NCI-H1436 (cell line): ENCODE measurements around the gene DLG2.

Experiments used
- DNase-seq: peaks from one replicate; lab custom pipeline; 2025; lab: John Stamatoyannopoulos, UW

The DLG2 gene

DNA sequence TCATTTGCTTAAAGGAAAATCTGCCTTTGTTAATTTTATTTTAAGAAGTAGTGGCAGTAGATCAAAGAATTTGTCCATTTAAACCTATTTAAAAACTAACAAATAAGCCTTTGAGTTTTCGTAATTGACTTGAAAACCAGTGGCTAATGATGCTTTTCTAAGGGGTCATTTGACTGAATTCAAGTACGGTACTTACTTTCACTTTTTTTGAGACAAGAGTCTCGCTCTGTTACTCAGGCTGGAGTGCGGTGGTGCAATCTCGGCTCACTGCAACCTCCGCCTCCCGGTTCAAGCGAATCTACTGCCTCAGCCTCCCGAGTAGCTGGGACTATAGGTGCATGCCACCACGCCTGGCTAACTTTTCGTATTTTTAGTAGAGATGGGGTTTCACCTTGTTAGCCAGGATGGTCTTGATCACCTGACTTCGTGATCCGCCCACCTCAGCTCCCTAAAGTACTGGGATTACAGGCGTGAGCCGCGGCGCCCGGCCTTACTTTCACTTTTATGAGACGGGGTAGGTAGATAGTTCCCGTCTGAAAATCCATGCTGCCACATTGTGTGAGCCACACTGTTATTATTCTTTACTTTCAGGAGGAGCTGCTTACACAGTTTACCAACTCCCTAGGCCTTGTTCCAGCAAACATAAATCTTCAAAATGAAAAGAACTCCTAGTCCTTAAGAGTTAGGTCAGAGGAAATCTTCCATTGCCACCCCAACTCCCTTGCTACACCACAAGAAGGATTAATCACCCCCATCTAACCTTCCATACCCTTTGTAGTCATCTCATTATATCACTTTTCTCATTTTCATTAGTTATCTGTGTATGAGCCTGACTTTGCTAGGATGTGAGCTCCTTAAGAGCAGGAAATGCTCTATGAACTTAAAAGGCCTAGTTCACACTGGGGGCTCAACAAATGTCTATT, 1414.4 kb downstream of the DLG2 start:
- DNase-seq = no peak

DNA sequence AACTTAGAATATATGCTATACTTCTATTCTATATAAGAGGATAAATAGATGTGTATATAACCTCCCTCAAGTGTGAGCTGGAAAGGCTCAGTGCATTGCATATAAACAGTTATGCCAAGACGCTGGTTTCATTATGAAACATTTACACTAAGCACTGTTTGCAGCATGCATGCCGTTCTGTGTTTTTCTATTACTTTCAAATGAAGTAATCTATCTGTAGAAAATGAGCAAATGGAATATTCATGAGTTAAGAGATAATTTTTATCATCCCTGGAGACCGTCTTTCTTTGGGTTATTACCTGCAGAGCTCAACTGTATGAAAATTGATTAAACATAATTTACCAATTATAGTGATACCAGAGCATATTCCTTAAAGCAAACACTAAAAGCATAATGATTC, 1415.2 kb downstream of the DLG2 start:
- peak; percentile 45 for DNase-seq

DNA sequence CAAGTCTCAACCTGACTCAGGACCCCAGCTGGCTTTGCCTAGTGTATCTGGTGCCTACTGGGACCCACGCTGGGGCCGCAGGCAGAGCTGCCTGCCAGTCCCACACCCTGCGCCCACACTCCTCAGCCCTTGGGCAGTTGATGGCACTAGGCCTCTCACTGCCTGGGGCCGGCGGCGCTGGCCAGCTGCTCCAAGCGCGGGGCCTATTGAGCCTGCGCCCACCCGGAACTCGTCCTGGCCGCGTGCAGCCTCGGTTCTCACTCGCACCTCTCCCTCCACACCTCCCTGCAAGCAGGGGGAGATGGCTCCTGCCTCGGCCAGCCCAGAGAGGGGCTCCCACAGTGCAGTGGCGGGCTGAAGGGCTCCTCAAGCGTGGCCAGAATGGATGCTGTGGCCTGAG, 1432.4 kb downstream of the DLG2 start:
- DNase-seq = no peak

DNA sequence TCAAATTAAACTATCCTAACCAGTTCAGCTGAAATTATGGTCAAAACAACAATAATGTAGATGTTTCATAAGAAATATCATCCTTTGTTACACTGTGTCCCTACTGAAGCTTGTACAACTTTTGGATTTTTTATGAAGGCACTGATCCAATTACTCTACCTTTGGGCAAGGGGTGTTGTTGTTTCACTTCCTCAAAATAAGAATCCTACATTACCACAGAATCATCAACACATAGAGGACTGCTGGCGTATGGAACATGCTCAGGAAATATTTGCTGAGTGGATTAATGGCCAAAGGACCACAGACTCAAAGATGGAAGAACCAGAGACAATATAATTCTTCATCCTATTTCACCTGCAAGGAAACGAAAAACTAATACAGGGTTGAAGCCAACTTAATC, 1433.4 kb downstream of the DLG2 start:
- DNase-seq = no peak

DNA sequence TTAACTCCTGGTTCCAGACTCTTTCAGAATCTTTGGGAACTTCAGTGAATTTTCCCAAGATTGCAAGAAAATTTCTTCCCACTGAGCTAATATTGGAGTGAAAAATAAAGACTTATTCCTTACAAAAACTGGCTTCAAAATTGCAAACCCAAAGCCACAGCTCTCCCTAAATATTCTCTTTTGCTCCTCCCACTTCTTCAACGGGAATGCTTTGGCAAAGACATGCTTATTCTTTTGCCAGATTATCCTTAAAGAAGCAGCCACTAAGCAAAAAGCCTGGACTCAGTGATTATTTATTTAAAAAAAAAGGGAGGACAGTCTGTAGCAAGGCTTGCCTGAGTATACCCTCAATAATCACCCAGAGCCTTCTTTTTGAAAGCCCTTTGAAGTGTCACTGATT, 1438.6 kb downstream of the DLG2 start:
- no peak for DNase-seq

DNA sequence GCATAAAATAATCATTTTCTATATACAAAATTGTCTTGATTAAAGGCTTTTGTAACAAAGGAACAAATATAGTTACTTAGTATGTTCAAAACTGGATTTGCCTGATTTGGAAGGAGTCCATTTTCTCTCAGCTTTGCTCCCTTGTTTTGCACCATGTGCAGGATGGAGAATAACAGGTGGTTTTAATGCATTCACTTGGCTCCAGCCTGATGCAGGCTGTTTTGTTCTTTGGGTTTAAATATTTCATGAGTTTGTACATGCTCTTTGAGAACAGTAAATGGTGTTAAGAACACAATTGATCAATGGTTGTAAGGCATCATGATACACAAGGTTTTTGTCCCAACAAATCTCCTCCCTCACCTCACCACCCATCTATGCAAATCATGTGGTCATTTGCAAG, 1454.1 kb downstream of the DLG2 start:
- no peak for DNase-seq

DNA sequence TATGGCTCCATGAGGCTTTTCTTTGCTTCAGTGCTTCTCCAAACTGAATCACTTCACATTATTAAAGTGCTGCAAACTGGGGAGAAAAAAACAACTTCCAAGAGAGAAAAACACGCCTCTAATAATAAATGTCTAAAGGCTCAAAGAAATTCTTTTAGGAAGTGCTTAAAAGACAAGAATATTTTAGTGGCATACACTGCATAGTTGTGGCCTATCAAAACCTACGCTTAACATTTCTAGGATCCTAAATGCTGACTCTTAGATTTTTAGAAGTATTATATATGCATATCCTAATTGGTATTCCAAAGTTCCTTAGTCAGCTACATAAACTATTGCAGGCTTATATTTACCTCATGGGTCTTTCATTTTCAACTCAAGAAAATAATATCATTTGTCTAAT, 1462.0 kb downstream of the DLG2 start:
- DNase-seq = no peak

DNA sequence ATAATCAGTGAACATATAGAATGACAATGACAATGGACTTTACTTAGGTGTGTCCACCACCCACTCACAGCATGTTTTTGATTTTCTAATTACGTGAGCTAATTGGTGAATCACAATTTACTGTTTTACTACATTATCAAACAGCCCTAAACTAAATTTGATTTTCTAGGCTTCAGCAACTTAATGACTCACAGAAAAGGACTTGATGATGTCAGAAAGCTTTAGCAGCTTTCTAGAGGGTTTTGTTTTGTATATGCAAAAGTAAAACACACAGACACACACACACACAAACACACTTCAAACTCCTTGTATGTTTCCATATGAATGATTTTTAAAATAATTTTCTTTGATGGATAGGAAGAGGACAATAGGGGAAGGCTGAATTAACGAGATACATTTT, 1462.4 kb downstream of the DLG2 start:
- DNase-seq = no peak

DNA sequence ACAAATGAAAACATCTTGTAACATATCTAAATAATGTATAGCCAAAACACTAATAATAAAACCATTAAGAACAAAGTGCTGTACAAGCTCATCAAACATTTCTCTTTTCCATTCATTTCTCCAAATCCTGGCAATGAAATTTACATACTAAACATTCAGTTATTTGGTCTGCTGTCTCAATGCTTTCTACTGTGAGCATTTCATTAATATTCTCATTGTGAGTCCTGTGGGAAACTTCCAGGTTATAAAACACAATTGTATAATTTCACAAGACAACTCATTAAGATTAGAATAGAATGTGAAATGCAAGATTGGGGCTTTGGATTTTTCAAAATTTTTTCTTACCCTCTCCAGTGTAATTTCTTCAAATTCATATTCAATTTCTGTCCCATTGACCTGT, 1464.0 kb downstream of the DLG2 start:
- no peak for DNase-seq

DNA sequence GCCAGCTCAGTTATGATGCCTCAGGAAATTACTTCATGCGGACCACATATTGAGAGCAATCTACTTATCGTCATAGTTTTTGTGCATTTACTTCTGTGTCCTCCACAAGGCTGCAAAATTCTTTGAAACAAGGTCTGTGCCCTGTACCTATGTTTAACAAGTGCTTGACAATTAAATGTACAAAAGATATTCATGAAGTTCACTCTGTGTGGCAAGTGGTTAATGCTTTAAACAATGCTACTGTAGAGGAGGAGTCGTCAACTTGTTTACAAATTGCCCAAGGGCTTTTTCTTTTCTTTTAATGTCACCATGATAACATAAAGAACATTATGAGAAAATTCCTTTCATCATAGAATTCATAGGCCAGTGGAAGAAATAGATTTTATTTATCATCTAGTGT, 1469.5 kb downstream of the DLG2 start:
- DNase-seq = no peak

DNA sequence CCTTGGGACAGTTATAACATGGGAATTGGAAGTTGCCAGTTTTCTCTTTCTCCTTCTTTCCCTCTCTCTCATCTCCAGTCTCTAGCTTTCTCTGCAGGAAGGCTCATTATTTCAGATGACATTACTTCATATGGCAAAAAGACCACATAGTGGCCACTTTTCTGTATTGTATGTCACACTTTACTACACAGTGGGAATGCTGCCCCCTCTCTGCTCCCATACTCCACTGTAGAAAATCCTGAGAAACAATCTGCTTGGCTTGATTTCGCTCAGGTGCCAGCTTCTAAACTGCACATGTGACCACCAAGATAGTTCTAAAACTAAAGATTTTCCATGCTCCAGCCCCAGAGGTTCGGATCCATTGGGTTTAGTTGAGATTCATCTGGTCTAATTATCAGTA, 1480.3 kb downstream of the DLG2 start:
- no peak for DNase-seq

DNA sequence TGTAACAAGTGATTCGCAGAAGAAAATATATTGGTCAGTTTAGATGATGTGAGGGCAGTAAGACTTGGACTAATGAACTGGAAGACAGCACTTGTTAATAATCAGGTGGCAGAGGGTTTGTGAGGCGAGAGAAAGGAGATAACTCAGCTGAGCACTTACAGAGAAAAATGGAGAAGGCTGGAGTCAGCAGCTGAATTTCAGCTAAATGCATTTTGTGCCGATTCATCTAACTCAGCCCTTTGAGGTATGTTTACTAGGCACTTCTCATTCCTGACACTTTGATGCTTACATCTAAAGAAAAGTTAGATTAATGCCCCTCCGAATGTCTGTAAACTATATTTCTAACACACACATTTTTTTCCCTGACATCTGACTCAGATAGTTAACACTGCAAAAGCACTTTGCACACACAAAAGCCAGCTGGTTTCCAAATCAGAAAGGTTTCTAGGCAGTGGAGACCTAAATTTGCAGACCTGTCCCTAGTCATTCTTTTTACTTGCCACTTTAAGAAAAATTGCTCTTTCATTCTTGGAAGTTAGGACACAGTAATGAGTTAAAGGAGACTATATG, 1481.4 kb downstream of the DLG2 start:
- DNase-seq = no peak

DNA sequence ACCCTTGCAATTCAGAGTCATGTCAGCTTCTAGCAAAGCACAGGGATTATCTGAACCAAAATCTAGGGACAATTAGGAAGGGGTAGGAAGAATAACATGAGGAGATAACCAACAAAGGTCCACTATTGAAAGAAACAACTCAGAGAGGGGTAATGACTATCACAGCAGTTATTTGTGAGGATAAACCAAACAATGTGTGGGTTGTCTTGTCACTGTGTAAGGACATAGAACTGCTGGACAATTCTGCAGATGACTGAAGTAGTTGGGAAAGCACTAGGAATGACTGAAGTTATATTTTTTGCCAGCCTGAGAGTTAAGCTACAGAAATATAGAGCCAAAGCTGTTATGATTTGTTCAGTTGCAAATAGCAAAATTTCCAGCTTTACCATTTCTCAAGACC, 1482.6 kb downstream of the DLG2 start:
- no peak for DNase-seq

DNA sequence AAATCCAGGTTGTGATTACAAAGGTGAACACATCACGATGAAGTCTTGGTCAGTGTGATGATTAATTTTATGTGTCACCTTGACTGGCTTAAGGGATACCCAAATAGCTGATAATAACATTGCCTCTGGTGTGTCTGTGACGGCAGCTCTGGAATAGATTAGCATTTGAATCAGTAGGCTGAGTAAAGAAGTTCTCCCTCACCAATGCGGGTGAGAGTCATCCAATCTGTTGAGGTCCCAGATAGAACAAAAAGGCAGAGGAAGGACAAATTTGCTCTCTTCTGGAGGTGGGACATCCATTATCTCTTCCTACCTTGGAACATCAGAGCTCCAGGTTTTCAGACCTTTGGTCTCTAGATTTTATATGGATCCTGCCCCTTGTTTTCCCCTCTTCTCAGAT, 1484.7 kb downstream of the DLG2 start:
- no peak for DNase-seq

DNA sequence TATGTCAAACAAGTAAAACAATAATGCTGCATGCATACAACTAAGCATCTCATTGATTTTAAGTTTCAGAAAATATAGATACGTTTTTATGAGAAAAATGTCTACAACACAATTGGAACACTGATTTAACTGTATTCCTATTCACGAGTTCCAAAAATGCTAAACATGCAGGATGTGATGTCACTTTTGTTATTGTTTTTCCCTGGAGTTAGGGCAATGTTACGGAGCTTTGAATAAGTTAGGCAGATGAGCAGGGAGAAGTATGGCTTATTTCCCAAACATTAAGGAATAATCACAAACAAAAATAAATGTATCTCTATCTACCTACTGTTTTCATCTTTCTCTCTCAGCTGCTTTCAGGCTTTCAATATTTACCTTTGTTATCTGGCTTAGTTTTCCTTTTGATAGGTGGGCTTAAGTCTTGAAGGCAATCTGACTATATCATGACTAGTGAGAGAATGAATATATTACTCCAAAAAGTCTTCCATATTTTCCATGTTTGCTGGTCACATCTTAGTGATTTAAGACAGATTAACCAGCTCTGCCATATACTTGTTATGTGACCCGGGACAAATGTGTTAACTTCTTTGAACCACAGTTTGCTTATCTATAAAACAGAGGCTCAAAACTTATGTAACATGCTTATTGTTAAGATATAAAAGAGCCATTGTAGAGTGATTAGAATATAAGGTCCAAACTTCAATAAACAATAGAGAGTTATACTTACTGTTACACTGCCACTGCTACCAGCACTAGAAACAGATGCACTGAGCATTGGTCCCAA, 1486.6 kb downstream of the DLG2 start:
- no peak for DNase-seq

DNA sequence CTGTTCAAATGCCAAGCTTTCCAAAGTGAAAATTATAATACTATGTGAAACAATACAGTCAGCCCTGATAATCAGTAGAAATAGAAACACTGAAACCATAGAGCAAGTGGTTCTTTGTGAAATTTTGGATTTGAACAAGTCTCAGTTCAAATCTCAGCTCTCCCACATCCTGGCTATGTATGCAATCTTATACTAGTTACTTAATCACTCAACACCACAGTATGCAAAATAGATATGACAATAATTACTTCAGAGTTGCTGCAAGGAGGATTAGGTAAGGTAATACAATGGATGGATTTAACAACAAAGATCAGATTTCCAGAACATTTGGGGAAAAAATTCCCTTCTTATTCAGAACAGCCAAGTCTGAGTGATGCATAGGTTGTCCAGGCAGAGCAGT, 1489.2 kb downstream of the DLG2 start:
- no peak for DNase-seq

DNA sequence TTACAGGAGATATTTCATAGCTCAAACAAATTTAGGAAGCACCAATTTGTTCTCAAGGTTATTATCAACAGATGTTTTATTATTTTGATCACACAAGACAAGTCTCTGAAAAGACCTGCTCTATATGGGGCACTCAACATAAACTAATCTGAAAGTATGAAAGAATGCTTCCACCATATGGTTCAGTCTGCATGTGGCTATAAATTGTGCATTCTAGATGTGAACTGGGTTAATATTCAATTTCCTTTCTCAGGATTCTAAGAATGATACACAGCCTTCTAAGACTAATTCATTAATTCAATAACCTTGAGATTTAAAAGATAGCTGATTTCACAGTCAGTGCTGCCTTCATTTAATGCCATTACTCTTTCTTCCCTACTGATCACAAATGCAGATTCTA, 1489.6 kb downstream of the DLG2 start:
- no peak for DNase-seq

DNA sequence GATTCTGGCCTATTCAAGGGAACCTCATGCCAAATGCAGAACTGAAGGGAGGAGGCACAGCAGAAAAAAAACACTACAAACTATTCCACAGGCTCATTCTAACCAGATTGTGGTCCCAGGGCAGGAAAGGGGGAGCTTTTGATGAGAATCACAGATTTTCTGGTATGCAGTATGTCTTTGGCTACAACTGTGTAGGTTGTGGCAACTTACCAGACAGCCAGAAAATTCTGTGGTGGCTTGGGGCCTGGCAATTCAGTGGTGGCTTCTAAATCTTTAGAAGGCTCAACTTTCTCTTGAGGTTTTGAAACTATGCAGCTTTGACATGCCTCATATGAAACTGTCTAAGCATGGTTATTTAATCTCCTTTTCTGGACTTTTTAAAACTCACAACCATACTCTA, 1490.2 kb downstream of the DLG2 start:
- no peak for DNase-seq

DNA sequence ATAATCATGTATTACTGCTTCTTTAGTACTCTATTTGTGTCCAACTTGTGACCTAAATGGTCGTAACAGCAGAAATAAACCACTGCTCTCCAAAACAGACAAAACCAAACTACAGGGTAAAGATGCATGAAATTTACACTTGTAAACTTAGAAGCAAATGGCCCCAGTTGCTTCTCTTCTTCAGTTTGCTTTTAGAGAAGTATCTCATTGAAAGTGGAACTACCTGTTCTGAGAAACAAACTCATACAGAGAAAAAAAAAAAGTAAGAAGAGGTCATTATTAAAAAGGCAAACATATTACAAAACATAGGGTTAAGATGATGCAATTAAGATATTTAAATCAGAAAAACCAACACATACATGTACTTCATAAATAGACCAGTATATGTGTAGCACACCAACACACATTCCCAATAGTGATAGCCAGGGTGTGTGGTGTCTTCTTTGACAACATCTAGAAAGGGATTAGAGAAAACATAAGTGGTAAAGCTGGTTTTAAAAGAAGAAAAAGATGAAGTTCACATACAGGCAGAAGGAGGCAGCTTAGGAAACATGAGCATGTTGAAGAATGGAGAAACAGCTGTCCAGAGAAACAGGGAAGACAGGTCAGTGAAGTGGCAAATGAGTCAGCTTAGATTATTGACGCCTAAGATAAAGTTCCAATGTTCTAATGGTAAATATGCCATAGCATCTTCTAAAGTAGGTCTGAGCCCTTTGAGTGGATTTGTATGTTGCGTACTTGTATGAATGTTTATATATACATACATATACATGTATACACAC, 1496.3 kb downstream of the DLG2 start:
- DNase-seq = no peak

DNA sequence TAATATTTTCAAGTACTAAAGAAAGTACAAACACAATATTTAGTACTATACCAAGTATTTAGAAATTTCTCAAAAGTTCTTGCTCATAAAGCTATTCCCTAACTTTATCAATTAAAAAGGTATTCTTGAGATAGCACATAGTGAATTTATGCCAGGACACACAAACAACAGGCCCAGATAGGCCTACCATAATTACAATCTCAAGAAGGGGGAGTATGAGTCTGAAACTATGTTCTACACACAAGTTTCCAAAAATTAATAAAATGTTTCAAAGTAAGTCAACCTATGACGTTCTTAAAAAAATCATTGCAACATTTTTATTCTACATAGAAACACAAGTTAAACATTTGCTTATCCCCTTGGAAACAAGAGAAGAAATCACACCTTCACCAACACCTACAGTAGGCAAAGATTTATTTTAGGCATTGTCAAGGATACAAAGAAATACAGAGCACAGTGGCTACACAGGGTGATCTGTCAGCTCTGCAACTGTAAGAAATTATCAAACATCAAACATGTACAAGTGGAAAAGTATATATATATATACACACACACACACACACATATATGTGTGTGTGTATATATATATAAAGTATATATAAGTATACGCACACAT, 1497.1 kb downstream of the DLG2 start:
- no peak for DNase-seq

DNA sequence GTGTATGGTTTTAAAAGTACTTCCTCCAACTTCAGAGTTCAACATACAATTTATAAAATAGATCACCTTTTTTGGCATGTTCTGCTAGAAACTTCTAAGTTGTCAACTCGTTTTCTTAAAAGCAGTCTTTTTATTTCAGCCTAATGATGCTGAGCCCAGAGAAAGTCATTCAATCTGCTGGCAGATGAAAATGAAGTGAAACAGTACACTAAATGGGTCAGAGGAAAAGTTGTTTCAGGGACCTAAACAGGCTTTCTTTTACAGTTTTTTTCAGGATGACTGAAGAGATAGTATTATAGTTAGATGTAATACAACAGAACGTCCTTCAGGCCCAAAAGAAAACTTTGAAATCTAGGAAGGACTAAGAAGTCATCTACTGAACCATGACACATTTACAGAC, 1498.3 kb downstream of the DLG2 start:
- no peak for DNase-seq

DNA sequence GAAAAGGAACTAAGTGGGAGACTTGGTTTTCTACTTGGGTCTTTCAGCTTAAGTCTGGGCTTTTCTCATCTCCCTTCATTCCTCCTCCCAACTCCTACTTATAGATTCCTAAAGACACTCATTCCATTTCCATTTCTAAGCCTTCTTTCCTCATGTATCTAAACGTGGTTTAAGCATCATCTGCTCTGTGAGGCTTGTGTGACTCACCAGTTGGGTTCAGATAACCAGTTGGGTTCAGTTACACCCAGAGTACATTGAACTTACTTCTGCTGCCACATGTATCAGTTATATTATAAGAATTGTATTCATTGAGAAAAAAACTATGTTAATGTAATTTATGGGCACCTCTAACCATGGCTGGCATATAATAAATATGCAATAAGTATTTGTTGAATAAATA, 1509.8 kb downstream of the DLG2 start:
- no peak for DNase-seq
